ENCODE results near the gene PLD1.

DNA sequence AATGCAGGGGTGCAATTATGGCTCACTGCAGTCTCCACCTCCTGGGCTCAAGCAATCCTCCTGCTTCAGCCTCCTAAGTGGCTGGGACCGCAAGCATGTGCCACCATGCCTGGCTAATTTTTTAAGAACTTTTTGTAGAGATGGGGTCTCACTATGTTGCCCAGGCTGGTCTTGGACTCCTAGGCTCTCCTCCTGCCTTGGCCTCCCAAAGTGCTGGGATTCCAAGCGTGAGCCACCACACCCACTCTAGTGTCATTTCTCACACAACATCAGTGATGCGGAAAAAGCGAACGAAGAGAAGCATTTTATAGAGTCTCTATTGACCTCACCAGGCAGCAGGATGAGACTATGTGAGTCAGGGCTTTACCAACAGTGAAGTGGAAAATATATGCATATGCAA lies 137.7 kb downstream of the PLD1 start:
- TF ChIP-seq, protein P1, sequence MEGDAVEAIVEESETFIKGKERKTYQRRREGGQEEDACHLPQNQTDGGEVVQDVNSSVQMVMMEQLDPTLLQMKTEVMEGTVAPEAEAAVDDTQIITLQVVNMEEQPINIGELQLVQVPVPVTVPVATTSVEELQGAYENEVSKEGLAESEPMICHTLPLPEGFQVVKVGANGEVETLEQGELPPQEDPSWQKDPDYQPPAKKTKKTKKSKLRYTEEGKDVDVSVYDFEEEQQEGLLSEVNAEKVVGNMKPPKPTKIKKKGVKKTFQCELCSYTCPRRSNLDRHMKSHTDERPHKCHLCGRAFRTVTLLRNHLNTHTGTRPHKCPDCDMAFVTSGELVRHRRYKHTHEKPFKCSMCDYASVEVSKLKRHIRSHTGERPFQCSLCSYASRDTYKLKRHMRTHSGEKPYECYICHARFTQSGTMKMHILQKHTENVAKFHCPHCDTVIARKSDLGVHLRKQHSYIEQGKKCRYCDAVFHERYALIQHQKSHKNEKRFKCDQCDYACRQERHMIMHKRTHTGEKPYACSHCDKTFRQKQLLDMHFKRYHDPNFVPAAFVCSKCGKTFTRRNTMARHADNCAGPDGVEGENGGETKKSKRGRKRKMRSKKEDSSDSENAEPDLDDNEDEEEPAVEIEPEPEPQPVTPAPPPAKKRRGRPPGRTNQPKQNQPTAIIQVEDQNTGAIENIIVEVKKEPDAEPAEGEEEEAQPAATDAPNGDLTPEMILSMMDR (IDR thresholded peaks at IDR 0.05; ENCODE audit: low read depth, low read length, poor library complexity, severe bottlenecking), result no peak
- TF ChIP-seq EZH2phosphoT487 (IDR thresholded peaks at IDR 0.05; ENCODE audit: borderline replicate concordance, low read length), result no peak
